Measurements from ENCODE around the gene DSC1. TPM values are rescaled to one million over a fixed set of nuclear protein-coding genes. Genes with fewer than 3 reads are reported as not detected.

The DSC1 gene
- total and polyA plus RNA-seq, 2 of the 13 experiments (the other 11 are each of a cell fraction or from before 2014, with no cell fraction given) = not detected

- no peak; the same call in 1 of the 2 replicates for TF ChIP-seq THRA (CRISPR knock-in tag; IDR thresholded peaks at IDR 0.05; ENCODE audit: borderline replicate concordance)
- TF ChIP-seq BCL6 (CRISPR knock-in tag; IDR thresholded peaks at IDR 0.05) = peak; percentile 57
- no peak for TF ChIP-seq NFATC3 (CRISPR knock-in tag; IDR thresholded peaks at IDR 0.05)
- no peak for TF ChIP-seq ZNF350 (CRISPR knock-in tag; IDR thresholded peaks at IDR 0.05; ENCODE audit: borderline replicate concordance, low read depth)
- no peak for TF ChIP-seq NRL (CRISPR knock-in tag; IDR thresholded peaks at IDR 0.05; ENCODE audit: borderline replicate concordance)
- no peak for TF ChIP-seq NFE2 (CRISPR knock-in tag; IDR thresholded peaks at IDR 0.05)
- no peak; the same call in 1 of the 2 replicates for TF ChIP-seq SOX5 (CRISPR knock-in tag; IDR thresholded peaks at IDR 0.05; ENCODE audit: borderline replicate concordance)
- no peak for TF ChIP-seq DNMT3B (CRISPR knock-in tag; conservative IDR thresholded peaks at IDR 0.05)
- TF ChIP-seq ZNF652 (CRISPR knock-in tag; IDR thresholded peaks at IDR 0.05; ENCODE audit: borderline replicate concordance, low read depth) = no peak
- TF ChIP-seq, protein P1, sequence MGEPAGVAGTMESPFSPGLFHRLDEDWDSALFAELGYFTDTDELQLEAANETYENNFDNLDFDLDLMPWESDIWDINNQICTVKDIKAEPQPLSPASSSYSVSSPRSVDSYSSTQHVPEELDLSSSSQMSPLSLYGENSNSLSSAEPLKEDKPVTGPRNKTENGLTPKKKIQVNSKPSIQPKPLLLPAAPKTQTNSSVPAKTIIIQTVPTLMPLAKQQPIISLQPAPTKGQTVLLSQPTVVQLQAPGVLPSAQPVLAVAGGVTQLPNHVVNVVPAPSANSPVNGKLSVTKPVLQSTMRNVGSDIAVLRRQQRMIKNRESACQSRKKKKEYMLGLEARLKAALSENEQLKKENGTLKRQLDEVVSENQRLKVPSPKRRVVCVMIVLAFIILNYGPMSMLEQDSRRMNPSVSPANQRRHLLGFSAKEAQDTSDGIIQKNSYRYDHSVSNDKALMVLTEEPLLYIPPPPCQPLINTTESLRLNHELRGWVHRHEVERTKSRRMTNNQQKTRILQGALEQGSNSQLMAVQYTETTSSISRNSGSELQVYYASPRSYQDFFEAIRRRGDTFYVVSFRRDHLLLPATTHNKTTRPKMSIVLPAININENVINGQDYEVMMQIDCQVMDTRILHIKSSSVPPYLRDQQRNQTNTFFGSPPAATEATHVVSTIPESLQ (CRISPR knock-in tag; conservative IDR thresholded peaks at IDR 0.05) = no peak
- TF ChIP-seq CENPT (CRISPR knock-in tag; IDR thresholded peaks at IDR 0.05; ENCODE audit: low read depth) = 0 out of 2 replicates have a peak, but pooled peaks have one; percentile 48
- no peak for TF ChIP-seq ZNF230 (CRISPR knock-in tag; IDR thresholded peaks at IDR 0.05)
- TF ChIP-seq CREB1 (IDR thresholded peaks at IDR 0.05) = no peak
- no peak for TF ChIP-seq CREB1 (CRISPR knock-in tag; IDR thresholded peaks at IDR 0.05)
- TF ChIP-seq ZSCAN30 (CRISPR knock-in tag; IDR thresholded peaks at IDR 0.05) = no peak
- TF ChIP-seq ZMAT3 (CRISPR knock-in tag; conservative IDR thresholded peaks at IDR 0.05) = no peak
- no peak for TF ChIP-seq ZNF616 (CRISPR knock-in tag; IDR thresholded peaks at IDR 0.05; ENCODE audit: low read depth)
- TF ChIP-seq MYPOP (CRISPR knock-in tag; IDR thresholded peaks at IDR 0.05) = peak; percentile 86
- TF ChIP-seq ZNF557 (CRISPR knock-in tag; IDR thresholded peaks at IDR 0.05) = no peak
- no peak for TF ChIP-seq SOX6 (IDR thresholded peaks at IDR 0.05)
- peak; percentile 47 for TF ChIP-seq SOX6 (CRISPR knock-in tag; IDR thresholded peaks at IDR 0.05)
- no peak for TF ChIP-seq MED13 (CRISPR knock-in tag; IDR thresholded peaks at IDR 0.05)
- TF ChIP-seq, protein P2, sequence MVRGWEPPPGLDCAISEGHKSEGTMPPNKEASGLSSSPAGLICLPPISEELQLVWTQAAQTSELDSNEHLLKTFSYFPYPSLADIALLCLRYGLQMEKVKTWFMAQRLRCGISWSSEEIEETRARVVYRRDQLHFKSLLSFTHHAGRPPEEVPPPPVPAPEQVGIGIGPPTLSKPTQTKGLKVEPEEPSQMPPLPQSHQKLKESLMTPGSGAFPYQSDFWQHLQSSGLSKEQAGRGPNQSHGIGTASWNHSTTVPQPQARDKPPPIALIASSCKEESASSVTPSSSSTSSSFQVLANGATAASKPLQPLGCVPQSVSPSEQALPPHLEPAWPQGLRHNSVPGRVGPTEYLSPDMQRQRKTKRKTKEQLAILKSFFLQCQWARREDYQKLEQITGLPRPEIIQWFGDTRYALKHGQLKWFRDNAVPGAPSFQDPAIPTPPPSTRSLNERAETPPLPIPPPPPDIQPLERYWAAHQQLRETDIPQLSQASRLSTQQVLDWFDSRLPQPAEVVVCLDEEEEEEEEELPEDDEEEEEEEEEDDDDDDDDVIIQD (CRISPR knock-in tag; IDR thresholded peaks at IDR 0.05; ENCODE audit: low read depth) = no peak
- TF ChIP-seq FIP1L1 (IDR thresholded peaks at IDR 0.05; ENCODE audit: borderline replicate concordance, insufficient read depth, low read depth, low read length) = no peak
Measured at GRCh38 chr18:31101183-31102024, 61.3 kb downstream of the DSC1 start (continued).

Measured in HepG2 (cell line).